Measurements from ENCODE around the gene IPP.
"Not testable (repeated sequence)": the region's sequence is repeated elsewhere in the genome, so short reads cannot be mapped to it uniquely, and the experiment has no call there.

The IPP gene

DNA sequence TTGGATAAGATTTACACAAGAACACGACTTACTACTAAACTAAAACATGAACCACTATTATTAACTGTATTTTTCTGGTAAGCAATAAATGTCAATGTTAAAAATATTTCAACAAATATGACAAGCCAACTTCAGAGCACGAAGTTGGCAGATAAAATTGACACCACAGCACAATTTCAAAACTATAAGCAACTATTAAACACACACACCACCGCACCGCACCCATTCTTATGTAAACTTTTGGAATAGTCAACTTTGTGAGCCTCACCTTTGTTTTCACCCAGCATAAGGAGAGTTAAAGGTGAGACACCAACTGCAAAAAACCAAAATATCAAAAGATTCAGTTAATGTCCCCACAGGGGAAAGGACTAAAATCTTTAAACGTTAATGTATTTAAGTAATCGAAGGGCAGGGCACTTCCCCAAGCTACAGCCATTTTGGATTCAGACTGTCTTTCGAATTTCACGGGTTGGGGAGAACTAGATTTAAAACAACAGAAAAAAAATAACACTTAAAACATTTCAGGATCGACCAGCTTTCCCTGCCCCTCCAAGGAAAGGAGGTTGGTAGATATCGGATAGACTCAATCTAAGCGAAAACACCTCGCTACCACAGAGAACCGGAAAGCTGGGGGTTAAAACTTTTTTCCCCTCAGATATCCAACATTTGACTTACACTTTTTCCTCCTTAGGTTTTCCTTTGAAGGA is 65.0 kb downstream of the IPP start:
- FAIRE-seq, result no peak
- DNase-seq (ENCODE audit: low spot score), result no peak

DNA sequence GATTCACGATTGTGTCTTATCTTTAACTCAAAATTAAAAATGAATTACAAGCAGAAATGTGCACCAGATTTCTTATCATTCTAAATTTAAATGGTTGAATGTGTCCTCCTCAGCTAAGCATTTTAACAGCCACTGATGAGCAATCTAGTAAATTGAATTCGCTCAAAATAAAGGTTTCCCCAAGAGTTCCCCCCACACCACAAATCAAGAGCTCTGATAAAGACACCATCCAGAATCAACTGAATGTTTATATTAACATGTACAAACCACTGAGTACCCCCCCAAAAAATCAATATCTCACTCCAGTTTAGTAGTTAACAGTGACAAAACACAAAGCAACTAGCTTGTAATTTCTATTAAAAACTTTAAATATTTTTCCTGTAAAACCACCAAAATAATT is 66.1 kb downstream of the IPP start:
- FAIRE-seq (no peak), DNase-seq (ENCODE audit: low spot score) (no peak)

DNA sequence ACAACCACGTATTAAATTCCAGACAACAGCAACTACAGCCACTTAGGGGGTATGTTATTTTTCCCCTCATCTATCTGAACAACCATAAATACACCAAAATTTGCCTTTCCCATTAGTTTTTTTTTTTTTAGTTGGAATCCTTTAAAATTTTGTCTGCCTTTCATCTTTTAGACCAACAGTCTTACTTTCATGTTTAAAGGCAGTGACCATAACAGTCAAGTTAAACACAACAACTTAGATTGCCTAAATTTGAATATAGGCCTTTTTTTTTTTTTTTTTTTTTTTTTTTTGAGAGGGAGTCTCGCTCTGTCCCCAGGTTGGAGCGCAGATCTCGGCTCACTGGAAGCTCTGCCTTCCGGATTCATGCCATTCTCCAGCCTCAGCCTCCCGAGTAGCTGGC is 67.5 kb downstream of the IPP start:
- no peak for FAIRE-seq

DNA sequence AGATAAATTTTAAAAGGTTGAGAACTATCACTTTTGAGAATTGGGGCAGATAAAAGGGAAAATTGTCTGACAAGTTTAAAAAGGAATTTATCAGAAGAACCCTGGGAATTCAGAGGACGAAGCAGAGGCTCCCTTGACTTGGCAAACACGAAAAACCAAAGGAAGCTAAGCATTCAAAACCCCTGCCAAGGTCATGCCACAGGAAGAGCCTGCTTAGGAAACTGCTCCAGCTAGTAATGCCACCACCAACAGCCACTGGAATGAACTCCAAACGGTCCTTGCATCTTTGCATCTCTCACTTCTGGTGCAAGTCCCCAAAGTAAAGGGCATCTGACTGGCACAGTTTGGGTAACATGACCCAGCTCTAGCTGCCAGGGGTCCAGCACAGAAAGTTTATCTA is 71.3 kb downstream of the IPP start:
- DNase-seq (ENCODE audit: low spot score) (no peak), FAIRE-seq (no peak)

More for the DNA sequence above, 67.5 kb downstream of the IPP start:
- DNase-seq (ENCODE audit: low spot score), result no peak

DNA sequence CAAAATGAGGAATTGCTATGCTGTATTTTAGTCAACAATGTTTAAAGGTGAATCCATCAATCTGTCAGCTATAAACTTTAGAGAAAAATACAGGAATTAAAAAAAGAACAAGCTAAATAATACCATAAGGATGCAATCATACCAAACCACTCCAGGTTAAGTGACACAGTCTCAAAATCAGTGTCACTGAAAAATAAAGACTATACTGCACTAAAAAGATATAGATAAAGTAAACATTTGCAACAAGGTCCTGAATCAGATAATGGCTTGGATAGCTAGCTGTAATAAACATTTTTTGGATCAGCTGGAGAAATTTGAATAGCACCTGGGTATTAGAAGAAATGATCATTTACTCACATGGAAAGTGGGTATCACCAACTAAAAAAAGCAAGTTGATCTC is 72.0 kb downstream of the IPP start:
- DNase-seq (ENCODE audit: low spot score), result no peak
- no peak for FAIRE-seq

DNA sequence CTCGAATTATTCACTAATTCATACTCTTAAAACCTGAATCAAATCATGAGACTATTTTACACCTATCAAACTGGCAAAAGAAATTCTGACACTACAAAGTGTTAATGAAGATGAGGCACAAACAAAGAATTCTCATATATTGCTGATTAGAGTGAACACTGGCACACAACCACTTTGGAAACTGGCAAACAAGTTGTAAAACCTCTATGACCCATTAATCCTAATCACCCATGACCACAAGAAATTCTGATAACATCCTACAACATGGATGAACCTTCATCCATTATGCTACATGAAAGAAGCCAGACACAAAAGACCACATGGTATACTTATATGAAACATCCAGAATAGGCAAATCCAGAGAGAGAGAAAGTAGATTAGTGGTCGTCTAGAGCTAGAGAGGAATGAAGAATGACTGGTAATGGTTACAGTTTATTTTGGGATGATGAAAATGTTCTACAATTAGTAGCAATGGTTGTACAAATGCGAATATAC is 72.7 kb downstream of the IPP start:
- no peak for FAIRE-seq

DNA sequence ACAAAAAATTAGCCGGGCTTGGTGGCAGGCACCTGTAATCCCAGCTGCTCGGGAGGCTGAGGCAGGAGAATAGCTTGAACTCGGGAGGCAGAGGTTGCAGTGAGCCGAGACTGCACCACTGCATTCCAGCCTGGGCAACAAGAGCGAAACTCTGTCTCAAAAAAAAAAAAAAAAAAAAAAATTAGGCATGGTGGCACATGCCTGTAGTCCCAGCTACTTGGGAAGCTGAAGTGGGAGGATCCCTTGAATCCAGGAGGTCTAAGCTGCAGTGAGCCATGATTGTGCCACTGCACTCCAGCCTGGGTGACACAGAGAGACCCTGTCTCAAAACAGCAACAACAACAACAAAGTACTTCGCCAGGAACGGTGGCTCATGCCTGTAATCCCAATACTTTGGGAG is 73.9 kb downstream of the IPP start:
- DNase-seq (ENCODE audit: low spot score); FAIRE-seq: not testable (repeated sequence)

More for the DNA sequence above, 72.7 kb downstream of the IPP start:
- no peak for DNase-seq (ENCODE audit: low spot score)

DNA sequence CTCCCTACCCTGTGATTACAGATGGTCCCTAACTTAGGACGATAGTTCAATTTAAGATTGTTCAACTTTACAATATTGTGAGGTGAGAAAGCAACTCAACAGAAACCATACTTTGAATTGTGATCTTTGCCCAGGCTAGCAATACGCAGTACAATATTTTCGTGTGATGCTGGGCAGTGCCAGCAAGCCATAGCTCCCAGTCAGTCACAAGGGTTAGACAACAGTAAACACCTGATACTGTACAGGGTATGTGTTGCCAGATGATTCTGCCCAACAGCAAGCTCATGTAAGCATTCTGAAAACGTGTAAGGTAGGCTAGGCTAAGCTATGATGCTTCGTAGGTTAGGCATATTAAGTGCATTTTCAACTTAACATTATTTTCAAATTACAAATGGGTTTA is 76.0 kb downstream of the IPP start:
- FAIRE-seq (no peak), DNase-seq (ENCODE audit: low spot score) (no peak)

DNA sequence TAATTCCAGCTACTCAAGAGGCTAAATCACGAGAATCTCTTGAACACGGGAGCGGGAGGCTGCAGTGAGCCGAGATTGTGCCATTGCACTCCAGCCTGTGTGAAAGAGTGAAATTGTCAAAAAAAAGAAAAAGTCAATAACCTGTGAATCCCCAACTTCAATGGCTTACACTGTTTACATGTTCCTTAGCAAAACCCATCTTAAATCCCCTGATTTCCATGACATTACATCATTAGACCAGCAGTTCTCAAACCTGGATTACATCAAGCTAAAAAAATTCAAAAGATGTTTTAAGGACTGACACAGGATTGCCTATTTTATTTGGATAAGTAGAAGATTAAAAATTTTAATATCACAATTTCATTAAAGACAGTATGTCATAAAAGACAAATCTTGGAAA is 76.5 kb downstream of the IPP start:
- DNase-seq (ENCODE audit: low spot score) (no peak), FAIRE-seq (no peak)

DNA sequence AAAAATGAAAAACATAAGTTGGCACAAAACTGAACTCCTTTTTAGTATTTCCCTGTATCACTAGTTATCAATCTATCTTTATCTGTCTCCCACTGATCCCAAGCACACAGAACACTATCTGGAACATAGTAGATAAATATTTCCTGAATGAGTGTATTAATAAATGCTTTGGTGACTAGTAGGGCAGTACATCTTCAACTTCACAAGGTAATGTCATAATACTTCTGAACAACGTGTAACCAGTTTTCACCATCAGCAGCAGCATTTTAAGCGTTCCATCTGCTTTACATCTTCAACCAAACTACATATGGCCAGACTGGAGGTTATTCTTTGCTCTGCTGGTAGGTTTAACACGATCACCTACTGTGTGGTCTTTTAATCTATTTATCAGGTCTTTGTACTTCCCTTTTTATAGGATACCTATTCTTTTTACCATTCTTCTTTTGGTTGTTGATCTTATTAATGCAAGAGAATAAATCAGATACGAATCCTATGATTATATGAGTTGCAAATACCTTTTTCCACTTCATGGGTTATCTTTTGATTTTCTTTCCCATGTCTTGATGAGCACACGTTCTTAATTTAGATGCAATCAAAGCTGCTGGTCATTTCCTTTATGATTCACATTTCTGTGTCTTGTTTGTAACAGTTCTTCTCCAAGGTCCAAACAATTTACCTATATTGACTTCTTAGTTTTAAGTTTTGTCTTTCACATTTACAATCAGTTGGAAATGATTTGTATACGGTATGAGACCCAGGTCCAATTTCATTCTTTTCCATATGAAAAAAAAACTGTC is 80.4 kb downstream of the IPP start:
- no peak for DNase-seq (ENCODE audit: low spot score)
- FAIRE-seq, result no peak

DNA sequence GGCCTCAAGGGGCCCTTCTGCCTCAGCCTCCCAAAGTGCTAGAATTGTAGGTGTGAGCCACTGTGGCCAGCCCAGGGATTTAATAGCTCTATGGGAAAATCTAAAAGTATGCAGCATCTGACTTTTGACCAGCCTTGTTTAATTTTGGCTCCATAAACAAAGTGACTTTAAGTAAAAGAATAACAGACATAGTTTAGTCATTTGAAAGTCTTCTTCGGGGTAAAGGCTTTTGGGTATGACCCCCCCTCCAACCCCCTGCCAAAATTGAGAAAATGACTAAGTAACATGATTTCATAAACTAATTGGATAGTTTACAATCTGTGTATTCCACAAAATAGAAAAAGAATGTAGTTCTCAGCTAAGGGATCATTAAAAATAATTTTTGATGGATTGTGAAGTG is 81.1 kb downstream of the IPP start:
- no peak for DNase-seq (ENCODE audit: low spot score)
- FAIRE-seq, result no peak

DNA sequence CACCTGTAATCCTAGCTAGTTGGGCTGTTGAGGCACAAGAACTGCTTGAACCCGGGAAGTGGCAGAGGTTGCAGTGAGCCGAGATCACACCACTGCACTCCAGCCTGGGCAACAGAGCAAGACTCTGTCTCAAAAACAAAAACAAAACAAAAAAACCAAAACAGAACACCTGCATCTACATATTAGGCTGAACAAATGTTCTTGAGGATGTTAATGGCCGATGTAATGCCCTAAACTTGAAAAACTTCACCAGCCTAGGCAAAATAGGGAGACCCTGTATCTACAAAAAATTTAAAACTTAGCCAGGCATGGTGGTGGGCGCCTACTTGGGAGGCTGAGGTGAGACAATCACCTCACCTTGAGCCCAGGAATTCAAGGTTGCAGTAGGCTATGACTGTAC is 81.9 kb downstream of the IPP start:
- DNase-seq (ENCODE audit: low spot score), result no peak
- FAIRE-seq, result no peak

DNA sequence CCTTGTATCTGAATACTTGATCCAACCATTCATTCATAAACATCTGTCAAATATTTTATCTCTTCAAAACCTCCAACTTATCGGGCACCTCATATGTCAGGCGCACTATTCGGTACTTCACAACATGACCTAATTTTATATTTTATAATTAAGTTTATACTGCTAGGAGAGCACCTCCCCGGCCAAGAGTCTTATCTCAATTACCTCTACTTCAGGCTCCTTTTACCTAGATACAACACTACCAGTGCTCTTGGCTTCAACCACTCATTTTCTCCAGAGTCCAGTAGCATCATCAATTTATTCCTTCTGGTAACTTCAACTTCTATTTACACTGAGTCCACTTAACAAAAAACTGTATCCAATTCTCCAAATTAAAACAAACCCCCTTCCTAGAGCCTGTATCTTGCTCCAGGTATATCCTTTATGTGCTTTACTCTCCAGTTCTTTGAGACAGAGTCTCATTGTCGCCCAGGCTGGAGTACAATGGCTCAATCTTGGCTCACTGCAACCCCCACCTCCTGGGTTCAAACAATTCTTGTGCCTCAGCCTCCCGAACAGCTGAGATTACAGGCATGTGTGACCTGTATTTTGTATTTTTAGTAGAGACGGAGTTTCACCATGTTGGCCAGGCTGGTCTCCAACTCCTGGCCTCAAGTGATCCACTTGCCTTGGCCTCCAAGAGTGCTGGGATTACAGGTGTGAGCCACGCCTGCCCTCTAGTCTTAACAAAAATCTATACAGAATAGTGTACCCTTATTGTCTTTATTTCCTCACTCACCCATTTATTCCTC is 82.9 kb downstream of the IPP start:
- no peak for FAIRE-seq
- no peak for DNase-seq (ENCODE audit: low spot score)

DNA sequence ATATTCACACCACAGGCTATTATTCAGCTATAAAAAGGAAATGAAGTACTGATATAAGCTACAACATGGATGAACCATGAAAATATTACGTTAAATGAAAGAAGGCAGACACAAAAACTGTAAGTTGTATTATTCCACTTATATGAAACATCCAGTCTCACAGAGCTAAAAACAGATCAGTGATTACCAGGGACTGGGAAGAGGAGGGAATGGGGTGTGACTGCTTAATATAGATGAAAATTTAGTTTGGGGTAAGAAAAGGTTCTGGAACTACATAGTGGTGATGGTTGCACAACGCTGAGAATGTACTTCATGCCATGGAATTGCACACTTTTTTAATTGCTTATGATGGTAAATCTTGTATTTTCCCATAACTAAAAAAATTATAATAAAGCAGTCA is 83.6 kb downstream of the IPP start:
- no peak for DNase-seq (ENCODE audit: low spot score)
- no peak for FAIRE-seq

DNA sequence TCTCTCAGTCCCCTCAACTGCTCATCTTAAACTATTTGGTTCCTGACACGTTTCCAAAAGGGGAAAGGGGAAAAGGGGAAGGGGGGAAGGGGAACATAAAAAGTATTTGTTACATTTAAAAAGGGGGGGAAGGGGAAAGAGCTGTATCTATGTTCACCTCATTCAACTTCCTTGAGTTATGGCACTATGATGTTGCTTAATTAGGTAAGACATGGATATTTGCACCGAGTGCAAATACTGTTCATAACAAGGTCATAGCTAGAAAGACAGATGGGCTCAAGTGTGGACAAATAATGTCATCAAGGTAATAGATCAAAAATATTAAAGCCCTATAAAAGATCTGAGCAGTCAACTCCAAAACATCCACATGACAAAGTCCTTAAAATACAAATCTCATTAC is 90.1 kb downstream of the IPP start:
- DNase-seq (ENCODE audit: low spot score) (no peak), FAIRE-seq (no peak)

DNA sequence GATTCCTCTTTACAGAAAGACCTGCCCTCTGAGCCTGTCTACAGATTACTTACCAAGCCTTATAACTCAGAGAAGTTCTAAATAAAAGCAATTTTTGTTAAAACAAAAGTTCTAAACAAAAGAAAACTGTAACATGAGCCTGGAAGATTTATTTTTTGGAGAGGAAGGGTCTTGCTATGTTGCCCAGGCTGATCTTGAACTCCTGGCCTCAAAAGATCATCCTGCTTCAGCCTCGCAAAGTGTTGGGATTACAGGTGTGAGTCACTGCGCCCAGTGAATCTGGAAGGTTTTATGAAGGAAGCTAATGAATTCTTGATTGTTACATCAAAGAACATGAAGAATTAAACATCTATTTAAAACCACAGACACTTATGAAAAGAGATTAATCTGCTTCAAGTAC is 91.2 kb downstream of the IPP start:
- no peak for DNase-seq (ENCODE audit: low spot score)
- FAIRE-seq, result no peak

DNA sequence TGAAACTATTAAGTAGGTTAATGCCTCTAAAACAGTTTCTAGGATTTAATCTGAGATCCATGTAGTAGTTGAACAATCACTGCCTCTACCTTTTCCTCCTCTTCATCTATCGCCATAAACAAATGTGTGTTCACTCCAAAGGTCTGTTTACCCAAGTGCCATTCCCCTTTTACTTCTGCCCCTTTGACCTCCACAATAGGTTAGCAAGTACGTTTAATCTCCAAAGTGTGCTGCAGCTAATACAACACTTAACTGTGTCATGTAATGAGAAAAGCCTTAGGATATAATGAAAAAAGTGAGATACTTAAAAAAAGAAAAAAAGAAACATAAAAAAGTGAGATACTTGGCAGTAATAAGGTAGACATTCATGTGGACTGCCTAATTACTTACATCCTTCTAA is 92.3 kb downstream of the IPP start:
- DNase-seq (ENCODE audit: low spot score), result no peak
- FAIRE-seq, result no peak

DNA sequence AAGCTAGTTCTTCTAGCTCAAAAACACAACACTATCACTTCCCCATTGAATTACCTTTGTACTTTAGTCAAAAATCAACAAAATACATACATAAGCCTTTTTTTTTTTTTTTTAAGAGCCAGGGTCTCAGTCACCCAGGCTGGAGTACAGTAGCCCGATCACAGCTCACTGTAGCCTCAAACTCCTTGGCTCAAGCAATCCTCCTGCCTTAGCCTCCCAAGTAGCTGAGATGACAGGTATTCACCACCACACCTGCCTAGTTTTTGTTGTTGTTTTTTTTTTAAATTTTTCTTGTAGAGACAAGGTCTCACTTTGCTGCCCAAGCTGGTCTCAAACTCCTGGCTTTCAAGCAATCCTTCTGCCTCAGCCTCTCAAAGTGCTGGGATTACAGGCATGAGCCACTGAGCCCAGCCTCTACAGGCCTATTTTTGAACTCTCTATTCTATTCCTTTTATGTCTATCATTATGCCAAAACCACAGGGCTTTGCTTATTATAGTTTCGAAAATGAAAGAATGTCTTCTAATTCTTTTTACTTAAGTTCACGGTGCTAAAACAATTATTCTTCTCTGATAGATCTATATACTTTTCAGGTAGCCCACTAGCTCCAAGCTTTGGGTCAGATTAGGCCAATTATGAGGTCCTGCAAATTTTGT is 93.8 kb downstream of the IPP start:
- DNase-seq (ENCODE audit: low spot score) (no peak), FAIRE-seq (no peak)

DNA sequence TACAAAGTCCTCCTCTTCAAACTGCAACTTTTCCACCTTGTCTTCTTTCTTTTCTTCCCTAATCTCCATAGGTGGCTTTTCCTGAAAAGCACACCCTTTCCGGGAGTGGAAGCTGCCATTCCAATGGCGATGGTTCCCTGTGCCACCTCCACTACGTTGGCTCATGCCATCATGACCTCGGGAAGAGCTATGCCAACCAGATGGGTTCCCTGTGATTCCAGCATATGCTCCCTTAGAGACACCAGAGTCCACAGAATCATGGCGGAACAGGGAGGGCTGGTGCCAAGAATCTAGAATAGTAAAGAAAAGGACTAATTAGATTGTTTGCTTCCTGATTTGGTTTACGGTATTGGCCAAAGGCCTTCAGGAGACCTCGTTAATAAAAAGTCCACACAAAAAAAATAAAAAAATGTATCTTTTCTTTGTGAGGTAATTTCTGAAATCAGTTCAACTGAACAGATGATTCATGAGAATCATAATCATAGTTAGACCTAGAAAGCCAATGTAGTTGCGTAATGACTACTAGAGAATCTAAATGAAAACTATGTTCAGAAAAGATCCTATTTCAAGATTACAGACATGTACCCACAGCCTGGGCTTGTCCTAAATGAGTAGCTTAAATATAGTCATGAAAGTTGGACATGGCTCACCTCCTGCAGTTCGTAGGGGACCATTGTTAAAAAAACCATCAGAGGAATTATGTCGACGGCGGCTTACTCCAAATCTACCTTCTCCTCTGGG is 95.7 kb downstream of the IPP start:
- no peak for FAIRE-seq
- DNase-seq (ENCODE audit: low spot score), result no peak
